ENCODE data around the gene MYO10. TPM values are rescaled to one million over a fixed set of nuclear protein-coding genes. Genes with fewer than 3 reads are reported as not detected.

MYO10 gene
- total RNA-seq, 4 donors from 2014 or later = 21.0 to 29.8 (median 27.3) TPM

- intact Hi-C loops (cut with DNase I) = no loop called here
- Histone ChIP-seq H3K27ac (peak overlapping the region in 1 of 4 donors; percentile 17), H3K4me3 (no peak overlapping the region), H3K27me3 (no peaks in the 10 kb centered on the region), H3K4me1 (peaks cover 0 to 48% (median 3%) of the 10 kb centered on the region in 3 donors), H3K36me3 (no peaks in the 10 kb centered on the region), H3K9me3 (no peaks in the 10 kb centered on the region)
- no peak for DNase-seq
- TF ChIP-seq CTCF (IDR thresholded peaks at IDR 0.05) (no peak), POLR2A (IDR thresholded peaks at IDR 0.05) (no peak)
- 17 to 37% methylated on average over 5 of the region's 5 CpGs for WGBS, 2 donors
Observed at GRCh38 chr5:16889972-16890519, 46.0 kb downstream of the MYO10 start.

GRCh38 chr5:16889203-16889971, 46.7 kb downstream of the MYO10 start:
- Histone ChIP-seq H3K4me3 (no peak overlapping the region), H3K9me3 (no peaks in the 10 kb centered on the region), H3K27me3 (no peaks in the 10 kb centered on the region), H3K36me3 (no peaks in the 10 kb centered on the region), H3K4me1 (peaks cover 0 to 48% (median 6%) of the 10 kb centered on the region in 3 donors), H3K27ac (peak overlapping the region in 1 of 4 donors; percentile 17)
- WGBS, 2 donors = 84 to 89% methylated on average over 8 of the region's 8 CpGs
- DNase-seq = no peak
- TF ChIP-seq POLR2A (IDR thresholded peaks at IDR 0.05) = no peak
- no peak for TF ChIP-seq CTCF (IDR thresholded peaks at IDR 0.05)
- intact Hi-C loops (cut with DNase I) = no loop called here

- Histone ChIP-seq H3K4me1 (peaks cover 0 to 49% (median 11%) of the 10 kb centered on the region in 3 donors), H3K4me3 (no peak overlapping the region), H3K27me3 (no peaks in the 10 kb centered on the region), H3K27ac (no peak overlapping the region), H3K36me3 (no peaks in the 10 kb centered on the region), H3K9me3 (no peaks in the 10 kb centered on the region)
- intact Hi-C loops (cut with DNase I) = no loop called here
- DNase-seq = no peak
- TF ChIP-seq POLR2A (IDR thresholded peaks at IDR 0.05) (no peak), CTCF (IDR thresholded peaks at IDR 0.05) (no peak)
- WGBS, 2 donors = 40 to 47% methylated on average over 3 of the region's 3 CpGs
Observed at GRCh38 chr5:16888694-16889124, 47.4 kb downstream of the MYO10 start.

GRCh38 chr5:16886793-16887345, 49.2 kb downstream of the MYO10 start:
- H3K27ac ChIP-seq = peak overlapping the region in 1 of 4 donors; percentile 43
- 80 to 92% methylated on average over 8 of the region's 8 CpGs for WGBS, 2 donors

More at GRCh38 chr5:16886793-16887345, 49.2 kb downstream of the MYO10 start:
- Histone ChIP-seq H3K4me1 (peaks cover 0 to 53% (median 11%) of the 10 kb centered on the region in 3 donors), H3K27me3 (no peaks in the 10 kb centered on the region), H3K4me3 (no peak overlapping the region), H3K9me3 (no peaks in the 10 kb centered on the region), H3K36me3 (no peaks in the 10 kb centered on the region)
- DNase-seq = no peak
- intact Hi-C loops (cut with DNase I) = no loop called here
- TF ChIP-seq CTCF (IDR thresholded peaks at IDR 0.05) (no peak), POLR2A (IDR thresholded peaks at IDR 0.05) (no peak)
